ENCODE results near the gene MED12L.

- TF ChIP-seq CTCF (IDR thresholded peaks at IDR 0.05; ENCODE audit: low read length) = no peak
- TF ChIP-seq EZH2 (IDR thresholded peaks at IDR 0.05; ENCODE audit: borderline replicate concordance, low read length) = no peak
Measured at GRCh38 chr3:151171145-151171757, 85.8 kb downstream of the MED12L start.
